NCI-H226 (cell line): ENCODE measurements around the gene ZNF599.

ENCODE experiments used
- DNase-seq: peaks from one replicate; pipeline ENCODE4 v3.0.0-alpha.2; 2015

ZNF599 gene

GRCh38 chr19:34734537-34735103, 38.4 kb downstream of the ZNF599 start:
- peak; percentile 76 for DNase-seq

- peak; percentile 80 for DNase-seq
These were observed 39.1 kb downstream of the ZNF599 start, which contains the start of gene ZNF181 for GRCh38 chr19:34733746-34734536. Gene ZNF181 (plus strand): TSS chr19:34734243. CDS start chr19:34735038, 795 bp downstream.

- no peak for DNase-seq
These were observed 39.7 kb downstream of the ZNF599 start for GRCh38 chr19:34733266-34733745.

- no peak for DNase-seq
These were observed 40.3 kb downstream of the ZNF599 start for GRCh38 chr19:34732612-34733211.

GRCh38 chr19:34731964-34732363, 41.1 kb downstream of the ZNF599 start:
- DNase-seq: no peak

- DNase-seq: no peak
These were observed 41.8 kb downstream of the ZNF599 start for GRCh38 chr19:34731019-34731829.

- no peak for DNase-seq
These were observed 47.6 kb downstream of the ZNF599 start for GRCh38 chr19:34725400-34725799.

- peak; percentile 19 for DNase-seq
These were observed 50.7 kb downstream of the ZNF599 start for GRCh38 chr19:34722353-34722752.

GRCh38 chr19:34715357-34715756, 57.7 kb downstream of the ZNF599 start:
- no peak for DNase-seq

GRCh38 chr19:34713262-34713637, 59.8 kb downstream of the ZNF599 start:
- DNase-seq: no peak

- DNase-seq: peak; percentile 52
These were observed 60.4 kb downstream of the ZNF599 start for GRCh38 chr19:34712395-34713261.

GRCh38 chr19:34711890-34712289, 61.1 kb downstream of the ZNF599 start:
- no peak for DNase-seq
